SK-N-SH (cell line): ENCODE measurements around the gene GHR. TPM values are rescaled to one million over a fixed set of nuclear protein-coding genes. Genes with fewer than 3 reads are reported as not detected.

ENCODE experiments used
- CTCF ChIA-PET: fragments of 300-600, 350-600 bp; formaldehyde crosslinking; extraction: SDS; loops from one replicate; lab custom pipeline; 2021; lab: Yijun Ruan, JAX
- POLR2A ChIA-PET: fragments of 350-600 bp; sonication (Branson Sonifier 250); formaldehyde crosslinking; extraction: SDS; loops from one replicate; lab custom pipeline; 2020; ENCODE audit warnings: antibody characterized with exemption, inconsistent platforms; lab: Yijun Ruan, JAX
- DNase-seq: peaks from one replicate; pipeline ENCODE4 v3.0.0; 2012
- H2AFZ ChIP-seq: fragments of 200-600 bp; sonication (generic); 2 replicates; pipeline ENCODE4 v1.8.1; 2016; ENCODE audit warnings: antibody characterized with exemption, mild to moderate bottlenecking, low read depth
- H3F3A ChIP-seq: fragments of 200-600 bp; sonication (generic); replicated peaks from 2 replicates; pipeline ENCODE3; 2016; ENCODE audit warnings: antibody characterized with exemption, mild to moderate bottlenecking; ENCODE audit not compliant: insufficient read depth
- H3K27ac ChIP-seq, 2 experiments: fragments of 200-500 bp in 1 of 2; fragments of 200-600 bp in 1 of 2; sonication (Bioruptor generic) in 1 of 2; sonication (generic), shearing (Covaris generic) in 1 of 2; 2 replicates each; pipeline versions ENCODE4 v1.5.1 to v1.6.1; 2014 to 2016; ENCODE audit warnings: low read depth in 2 of 2, inconsistent platforms in 1 of 2, low read length in 1 of 2, mild to moderate bottlenecking in 1 of 2, mixed read lengths in 1 of 2
- H3K27me3 ChIP-seq: fragments of 200-600 bp; sonication (generic), shearing (Covaris generic); 2 replicates; pipeline ENCODE4 v1.6.1; 2016; ENCODE audit warnings: mixed run types; ENCODE audit not compliant: insufficient read depth
- H3K36me3 ChIP-seq, 2 experiments: fragments of 200-500 bp in 1 of 2; fragments of 200-600 bp in 1 of 2; sonication (Bioruptor generic) in 1 of 2; sonication (generic) in 1 of 2; replicated peaks in 1 of 2; 2 replicates each; pipeline versions ENCODE3 to v1.5.1; 2014 to 2016; ENCODE audit warnings: low read length in 1 of 2, mild to moderate bottlenecking in 1 of 2; ENCODE audit not compliant: insufficient read depth in 2 of 2, control insufficient read depth in 1 of 2
- H3K4me1 ChIP-seq, 2 experiments: fragments of 200-500 bp in 1 of 2; fragments of 200-600 bp in 1 of 2; sonication (Bioruptor generic) in 1 of 2; sonication (generic), shearing (Covaris generic) in 1 of 2; 2 replicates each; pipeline versions ENCODE4 v1.5.1 to v1.6.1; 2014 to 2016; ENCODE audit warnings: low read depth in 1 of 2, low read length in 1 of 2, mixed run types in 1 of 2; ENCODE audit not compliant: insufficient read depth in 2 of 2, control insufficient read depth in 1 of 2
- H3K4me2 ChIP-seq: fragments of 200-600 bp; sonication (generic), shearing (Covaris generic); 2 replicates; pipeline ENCODE4 v1.6.1; 2017; ENCODE audit warnings: mixed run types
- H3K4me3 ChIP-seq, 2 experiments: fragments of 200-500 bp in 1 of 2; fragments of 200-600 bp in 1 of 2; sonication (Bioruptor generic) in 1 of 2; sonication (generic), shearing (Covaris generic) in 1 of 2; 2 replicates each; pipeline versions ENCODE4 v1.5.1 to v1.8.1; 2014 to 2016; ENCODE audit warnings: low read depth in 2 of 2, inconsistent platforms in 1 of 2, low read length in 1 of 2, mild to moderate bottlenecking in 1 of 2, mixed read lengths in 1 of 2, moderate library complexity in 1 of 2
- H3K79me2 ChIP-seq: fragments of 200-600 bp; sonication (generic); 2 replicates; pipeline ENCODE4 v1.8.1; 2017; ENCODE audit warnings: mild to moderate bottlenecking; ENCODE audit not compliant: insufficient read depth
- H3K9ac ChIP-seq: fragments of 200-600 bp; sonication (generic); 2 replicates; pipeline ENCODE4 v1.6.1; 2017; ENCODE audit warnings: mixed run types
- H3K9me2 ChIP-seq: fragments of 200-600 bp; sonication (generic); 2 replicates; pipeline ENCODE4 v1.6.1; 2017; ENCODE audit warnings: mixed run types
- H3K9me3 ChIP-seq: fragments of 200-600 bp; sonication (generic); 2 replicates; pipeline ENCODE4 v1.6.1; 2017; ENCODE audit warnings: mixed run types, mild to moderate bottlenecking, moderate library complexity
- H4K20me1 ChIP-seq: fragments of 200-600 bp; sonication (generic); 2 replicates; pipeline ENCODE4 v1.6.1; 2017; ENCODE audit warnings: mild to moderate bottlenecking, mixed run types; ENCODE audit not compliant: insufficient read depth
- CHD2 ChIP-seq: fragments of 150-350 bp; IDR thresholded peaks from 2 replicates; pipeline ENCODE4 v1.6.1; 2018; ENCODE audit warnings: low read length; ENCODE audit not compliant: partially characterized antibody
- EP300 ChIP-seq, 2 experiments: IDR thresholded peaks; 2 replicates each; pipeline versions ENCODE4 v1.4.0 to v1.6.1; 2012; ENCODE audit warnings: borderline replicate concordance in 1 of 2, low read depth in 1 of 2, low read length in 1 of 2
- FOSL2 ChIP-seq: IDR thresholded peaks from 2 replicates; pipeline ENCODE4 v1.4.0; 2012; ENCODE audit warnings: low read depth, mild to moderate bottlenecking, moderate library complexity, borderline replicate concordance
- FOXJ3 ChIP-seq: sonication (generic); formaldehyde crosslinking; IDR thresholded peaks from 2 replicates; pipeline ENCODE4 v1.5.1; 2020; ENCODE audit warnings: mild to moderate bottlenecking, missing genetic modification reagents
- FOXM1 ChIP-seq: IDR thresholded peaks from 2 replicates; pipeline ENCODE4 v1.4.0; 2012; ENCODE audit warnings: low read depth, mild to moderate bottlenecking
- GATA2 ChIP-seq: sonication (generic); formaldehyde crosslinking; IDR thresholded peaks from 2 replicates; pipeline ENCODE4 v1.5.0; 2020; ENCODE audit warnings: mild to moderate bottlenecking, missing genetic modification reagents
- JUND ChIP-seq: IDR thresholded peaks from 2 replicates; pipeline ENCODE4 v1.4.0; 2012
- MEF2A ChIP-seq: IDR thresholded peaks from 2 replicates; pipeline ENCODE4 v1.4.0; 2012; ENCODE audit warnings: low read depth, borderline replicate concordance
- MXI1 ChIP-seq: IDR thresholded peaks from 2 replicates; pipeline ENCODE4 v1.6.1; 2012; ENCODE audit warnings: mild to moderate bottlenecking, low read depth, low read length, improper control_type of control experiment
- NRF1 ChIP-seq: IDR thresholded peaks from 2 replicates; pipeline ENCODE4 v1.6.1; 2012; ENCODE audit warnings: low read depth, mild to moderate bottlenecking, low read length
- POLR2AphosphoS5 ChIP-seq: IDR thresholded peaks from 2 replicates; pipeline ENCODE4 v1.6.1; 2012; ENCODE audit warnings: low read depth, low read length
- RAD21 ChIP-seq: IDR thresholded peaks from 2 replicates; pipeline ENCODE4 v1.6.1; 2012; ENCODE audit warnings: mild to moderate bottlenecking, low read length
- REST ChIP-seq: IDR thresholded peaks from 2 replicates; pipeline ENCODE4 v1.6.1; 2012; ENCODE audit warnings: mild to moderate bottlenecking, low read depth, low read length, moderate library complexity
- RXRA ChIP-seq: IDR thresholded peaks from 2 replicates; pipeline ENCODE4 v1.4.0; 2012; ENCODE audit warnings: low read depth, mild to moderate bottlenecking, borderline replicate concordance
- SIN3A ChIP-seq: IDR thresholded peaks from 2 replicates; pipeline ENCODE4 v1.6.1; 2012; ENCODE audit warnings: low read depth, mild to moderate bottlenecking, low read length, moderate library complexity, borderline replicate concordance
- SMC3 ChIP-seq: IDR thresholded peaks from 2 replicates; pipeline ENCODE4 v1.6.1; 2012; ENCODE audit warnings: low read depth, low read length, improper control_type of control experiment
- TAF1 ChIP-seq: IDR thresholded peaks from 2 replicates; pipeline ENCODE4 v1.6.1; 2012; ENCODE audit warnings: low read depth, mild to moderate bottlenecking, low read length, moderate library complexity, borderline replicate concordance
- TCF12 ChIP-seq: IDR thresholded peaks from 2 replicates; pipeline ENCODE4 v1.4.0; 2012
- TEAD4 ChIP-seq: IDR thresholded peaks from 2 replicates; pipeline ENCODE4 v1.4.0; 2012; ENCODE audit warnings: mild to moderate bottlenecking, borderline replicate concordance; ENCODE audit not compliant: insufficient read depth
- USF1 ChIP-seq: IDR thresholded peaks from 2 replicates; pipeline ENCODE4 v1.4.0; 2012; ENCODE audit warnings: low read depth, borderline replicate concordance
- YY1 ChIP-seq: IDR thresholded peaks from 2 replicates; pipeline ENCODE4 v1.4.0; 2012; ENCODE audit warnings: low read depth, mild to moderate bottlenecking
- WGBS: methylation state at CpG from one replicate; pipeline ENCODE4 v1.1.6; 2017; ENCODE audit warnings: low lambda C conversion rate; 5-methylcytosine and 5-hydroxymethylcytosine counted together
- polyA plus RNA-seq, 3 experiments: library from polyadenylated mRNA; depleted of rRNA; stranded (reverse); fragments of >200 nt; gene quantifications; 2 replicates each; pipeline ENCODE4 v1.2.3, GENCODE V29; 2012
- TF ChIP-seq, protein P1 (sequence below): fragments of 150-350 bp; IDR thresholded peaks from 2 replicates; pipeline ENCODE4 v1.6.1; 2016; ENCODE audit warnings: mild to moderate bottlenecking, low read depth, low read length
- TF ChIP-seq, protein P2 (sequence below): fragments of 150-350 bp; IDR thresholded peaks from 2 replicates; pipeline ENCODE4 v1.6.1; 2017; ENCODE audit warnings: antibody characterized with exemption, low read length, low read depth, borderline replicate concordance
- TF ChIP-seq, protein P3 (sequence below): IDR thresholded peaks from 2 replicates; pipeline ENCODE4 v1.4.0; 2012; ENCODE audit warnings: low read depth, borderline replicate concordance

The GHR gene
- polyA plus RNA-seq (2012; rRNA removed), result 0.02 and 0.03 TPM in 2 replicates
- polyA plus RNA-seq (2012; cell fraction: cytosol; rRNA removed), result 0.01 and 0.03 TPM in 2 replicates
- polyA plus RNA-seq (2012; cell fraction: nucleus; rRNA removed), result 0.04 TPM in 1 of 2 replicates, not detected in the other

GRCh38 chr5:42423285-42424165 is at the start of gene GHR:
TSS of gene GHR (plus strand) at chr5:42423439. CDS start at chr5:42565875, 142,436 bp downstream.
- 3% methylated on average over 15 of the region's 60 CpGs for WGBS
- Histone ChIP-seq H2AFZ (peak within 1 kb of the TSS; percentile 78), H3K27ac (no peak within 1 kb of the TSS), H3K4me3 (peak within 1 kb of the TSS; percentile 49 to 70), H3K9ac (no peak within 1 kb of the TSS), H3K79me2 (no peaks in the 10 kb centered on the region), H4K20me1 (no peaks in the 10 kb centered on the region), H3K9me2 (no peaks in the 10 kb centered on the region), H3K4me1 (no peaks in the 10 kb centered on the region; a peak in 1 of 4 replicates), H3F3A (no peaks in the 10 kb centered on the region), H3K4me2 (peak within 1 kb of the TSS; percentile 97), H3K27me3 (peaks cover 12% of the 10 kb centered on the region), H3K36me3 (no peaks in the 10 kb centered on the region), H3K9me3 (no peaks in the 10 kb centered on the region)
- POLR2A ChIA-PET, result no interaction called here
- DNase-seq, result peak; percentile 78
- CTCF ChIA-PET, result interaction anchor here (0.6 to 3.1 kb wide), 23 partner anchors 10 to 697 kb away, joined by 3 to 20 read pairs (median 4); no protein-coding TSS in a partner anchor
- TF ChIP-seq NRF1, result no peak
- TF ChIP-seq, protein P1, sequence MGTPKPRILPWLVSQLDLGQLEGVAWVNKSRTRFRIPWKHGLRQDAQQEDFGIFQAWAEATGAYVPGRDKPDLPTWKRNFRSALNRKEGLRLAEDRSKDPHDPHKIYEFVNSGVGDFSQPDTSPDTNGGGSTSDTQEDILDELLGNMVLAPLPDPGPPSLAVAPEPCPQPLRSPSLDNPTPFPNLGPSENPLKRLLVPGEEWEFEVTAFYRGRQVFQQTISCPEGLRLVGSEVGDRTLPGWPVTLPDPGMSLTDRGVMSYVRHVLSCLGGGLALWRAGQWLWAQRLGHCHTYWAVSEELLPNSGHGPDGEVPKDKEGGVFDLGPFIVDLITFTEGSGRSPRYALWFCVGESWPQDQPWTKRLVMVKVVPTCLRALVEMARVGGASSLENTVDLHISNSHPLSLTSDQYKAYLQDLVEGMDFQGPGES, result no peak
- TF ChIP-seq MEF2A, result no peak
- no peak for TF ChIP-seq GATA2 (CRISPR knock-in tag)
- no peak for TF ChIP-seq TAF1
- no peak for TF ChIP-seq FOSL2
- TF ChIP-seq YY1, result no peak
- no peak for TF ChIP-seq CHD2
- TF ChIP-seq, protein P2, sequence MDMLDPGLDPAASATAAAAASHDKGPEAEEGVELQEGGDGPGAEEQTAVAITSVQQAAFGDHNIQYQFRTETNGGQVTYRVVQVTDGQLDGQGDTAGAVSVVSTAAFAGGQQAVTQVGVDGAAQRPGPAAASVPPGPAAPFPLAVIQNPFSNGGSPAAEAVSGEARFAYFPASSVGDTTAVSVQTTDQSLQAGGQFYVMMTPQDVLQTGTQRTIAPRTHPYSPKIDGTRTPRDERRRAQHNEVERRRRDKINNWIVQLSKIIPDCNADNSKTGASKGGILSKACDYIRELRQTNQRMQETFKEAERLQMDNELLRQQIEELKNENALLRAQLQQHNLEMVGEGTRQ, result no peak
- no peak for TF ChIP-seq POLR2AphosphoS5
- TF ChIP-seq FOXM1, result no peak
- no peak for TF ChIP-seq TEAD4
- TF ChIP-seq MXI1, result peak; percentile 29; the same call in 1 of the 2 replicates
- TF ChIP-seq RXRA, result no peak
- no peak for TF ChIP-seq JUND
- TF ChIP-seq TCF12, result no peak
- no peak for TF ChIP-seq SIN3A
- no peak for TF ChIP-seq REST
- TF ChIP-seq USF1, result no peak
- TF ChIP-seq RAD21, result peak; percentile 62
- TF ChIP-seq, protein P3, sequence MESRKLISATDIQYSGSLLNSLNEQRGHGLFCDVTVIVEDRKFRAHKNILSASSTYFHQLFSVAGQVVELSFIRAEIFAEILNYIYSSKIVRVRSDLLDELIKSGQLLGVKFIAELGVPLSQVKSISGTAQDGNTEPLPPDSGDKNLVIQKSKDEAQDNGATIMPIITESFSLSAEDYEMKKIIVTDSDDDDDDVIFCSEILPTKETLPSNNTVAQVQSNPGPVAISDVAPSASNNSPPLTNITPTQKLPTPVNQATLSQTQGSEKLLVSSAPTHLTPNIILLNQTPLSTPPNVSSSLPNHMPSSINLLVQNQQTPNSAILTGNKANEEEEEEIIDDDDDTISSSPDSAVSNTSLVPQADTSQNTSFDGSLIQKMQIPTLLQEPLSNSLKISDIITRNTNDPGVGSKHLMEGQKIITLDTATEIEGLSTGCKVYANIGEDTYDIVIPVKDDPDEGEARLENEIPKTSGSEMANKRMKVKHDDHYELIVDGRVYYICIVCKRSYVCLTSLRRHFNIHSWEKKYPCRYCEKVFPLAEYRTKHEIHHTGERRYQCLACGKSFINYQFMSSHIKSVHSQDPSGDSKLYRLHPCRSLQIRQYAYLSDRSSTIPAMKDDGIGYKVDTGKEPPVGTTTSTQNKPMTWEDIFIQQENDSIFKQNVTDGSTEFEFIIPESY, result no peak
- TF ChIP-seq FOXJ3 (CRISPR knock-in tag), result no peak
- no peak for TF ChIP-seq EP300 (IDR thresholded peaks at IDR 0.05; ENCODE audit: borderline replicate concordance in 1 of 2, low read depth in 1 of 2, low read length in 1 of 2)
- TF ChIP-seq SMC3, result peak; percentile 56
